COLO668 (cell line): ENCODE measurements around the gene COL18A1.

ENCODE experiments used
- DNase-seq: peaks from one replicate; lab custom pipeline; 2025; ENCODE audit not compliant: unreplicated experiment; lab: John Stamatoyannopoulos, UW

Gene COL18A1

DNA sequence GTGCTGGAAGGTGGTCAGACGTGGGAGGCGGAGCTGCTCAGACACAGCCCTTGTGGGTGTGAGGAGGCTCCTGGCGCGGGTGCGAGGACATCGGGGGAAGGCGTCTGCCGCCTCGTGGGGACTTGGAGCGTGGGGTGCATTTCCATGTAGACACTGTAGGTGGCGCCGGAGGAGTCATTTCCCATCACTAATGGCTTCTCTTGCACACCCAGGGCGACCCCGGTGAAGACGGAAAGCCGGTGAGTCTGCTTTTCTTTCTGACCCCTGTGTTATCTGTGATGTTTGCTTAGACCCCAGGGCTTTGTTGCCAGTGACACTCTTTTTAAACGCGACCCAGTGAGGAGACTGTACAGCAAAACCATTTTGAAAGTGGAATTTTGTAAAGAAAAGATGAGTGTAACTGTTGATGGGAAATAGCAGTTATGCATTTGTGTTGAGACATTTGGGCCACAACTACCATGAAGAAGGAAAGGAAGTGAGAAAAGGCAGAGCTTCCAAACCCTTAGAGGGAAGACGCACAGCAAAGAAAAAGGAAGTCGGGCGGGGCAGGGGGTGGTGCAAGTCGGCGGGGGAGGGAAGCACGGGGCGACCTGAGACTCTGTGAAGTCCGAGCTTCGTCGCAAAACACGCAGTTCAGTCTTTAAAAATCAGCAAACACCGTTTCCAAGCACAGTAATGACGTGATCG, 73.3 kb downstream of the COL18A1 start:
- peak; percentile 57 for DNase-seq

DNA sequence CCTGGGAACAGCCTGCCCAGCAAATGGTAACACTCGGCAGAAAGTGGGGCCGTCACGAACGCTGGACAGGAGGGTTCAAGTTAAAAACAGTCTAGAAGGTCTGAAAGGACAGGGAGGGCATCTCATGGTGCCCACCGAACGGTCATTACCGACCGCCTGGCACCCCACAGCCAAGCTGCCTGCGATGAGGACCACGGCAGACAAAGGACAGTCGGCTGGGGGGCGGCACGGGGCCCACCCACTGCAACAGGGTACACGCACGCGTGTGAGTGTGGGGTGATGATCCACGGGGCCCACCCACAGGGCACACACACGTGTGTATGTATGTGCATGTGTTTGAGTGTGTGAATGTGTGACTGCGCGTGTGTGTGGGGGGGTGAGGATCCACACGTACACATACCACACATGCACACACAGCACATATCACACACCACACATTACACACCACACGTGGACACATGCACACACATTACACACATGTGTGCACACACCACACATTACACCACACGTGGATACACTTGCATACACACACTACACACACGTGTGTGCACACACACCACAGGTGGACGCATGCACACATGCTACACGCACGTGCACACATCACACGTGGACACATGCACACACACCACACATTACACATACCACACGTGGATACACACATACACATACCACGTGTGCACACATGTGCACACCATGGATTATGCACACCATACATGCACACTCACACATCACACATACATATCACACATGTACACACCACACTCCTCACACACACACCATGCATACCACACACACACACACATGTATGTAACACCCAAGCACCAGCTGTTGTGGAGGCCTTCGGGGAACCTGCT, 74.1 kb downstream of the COL18A1 start:
- no peak for DNase-seq

DNA sequence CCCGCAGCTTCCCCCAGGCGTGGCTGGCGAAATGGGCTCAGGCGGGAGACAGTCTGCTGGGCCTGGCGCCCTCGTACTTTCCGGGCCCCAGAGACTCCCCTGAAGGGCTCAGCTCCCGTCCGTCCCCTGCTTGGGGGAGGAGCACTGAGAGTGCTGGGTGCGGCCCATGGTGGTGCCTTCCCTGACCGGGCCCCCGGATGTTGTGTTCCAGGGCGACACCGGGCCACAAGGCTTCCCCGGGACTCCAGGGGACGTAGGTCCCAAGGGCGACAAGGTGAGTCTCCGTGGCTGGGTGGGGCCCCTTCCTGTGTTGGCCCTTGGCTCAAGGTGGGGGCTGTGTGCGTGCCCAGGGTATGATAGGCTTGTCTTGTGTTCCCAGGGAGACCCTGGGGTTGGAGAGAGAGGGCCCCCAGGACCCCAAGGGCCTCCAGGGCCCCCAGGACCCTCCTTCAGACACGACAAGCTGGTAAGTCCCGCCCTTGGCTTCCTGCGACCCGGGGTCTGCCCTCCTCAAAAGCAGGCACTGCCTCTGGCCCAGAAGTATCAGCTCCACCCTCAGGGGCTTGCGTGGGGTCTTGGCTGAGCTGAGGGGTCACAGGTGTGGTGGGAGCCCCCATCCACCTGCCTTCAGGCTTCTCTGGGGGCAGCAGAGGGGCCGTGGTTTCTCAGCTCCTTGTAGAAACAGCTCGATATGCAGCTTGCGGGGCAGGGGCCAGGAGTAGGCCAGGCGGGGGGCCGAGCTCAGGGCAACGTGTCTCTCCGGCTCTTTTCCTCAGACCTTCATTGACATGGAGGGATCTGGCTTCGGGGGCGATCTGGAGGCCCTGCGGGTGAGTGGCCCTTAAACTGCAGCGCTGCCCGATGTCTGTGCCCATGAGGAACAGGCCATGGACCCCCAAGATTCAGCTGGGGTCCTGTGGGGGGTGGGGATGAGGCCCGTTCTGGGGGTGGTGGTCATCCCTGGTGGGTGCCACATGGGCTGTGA, 75.0 kb downstream of the COL18A1 start:
- no peak for DNase-seq

DNA sequence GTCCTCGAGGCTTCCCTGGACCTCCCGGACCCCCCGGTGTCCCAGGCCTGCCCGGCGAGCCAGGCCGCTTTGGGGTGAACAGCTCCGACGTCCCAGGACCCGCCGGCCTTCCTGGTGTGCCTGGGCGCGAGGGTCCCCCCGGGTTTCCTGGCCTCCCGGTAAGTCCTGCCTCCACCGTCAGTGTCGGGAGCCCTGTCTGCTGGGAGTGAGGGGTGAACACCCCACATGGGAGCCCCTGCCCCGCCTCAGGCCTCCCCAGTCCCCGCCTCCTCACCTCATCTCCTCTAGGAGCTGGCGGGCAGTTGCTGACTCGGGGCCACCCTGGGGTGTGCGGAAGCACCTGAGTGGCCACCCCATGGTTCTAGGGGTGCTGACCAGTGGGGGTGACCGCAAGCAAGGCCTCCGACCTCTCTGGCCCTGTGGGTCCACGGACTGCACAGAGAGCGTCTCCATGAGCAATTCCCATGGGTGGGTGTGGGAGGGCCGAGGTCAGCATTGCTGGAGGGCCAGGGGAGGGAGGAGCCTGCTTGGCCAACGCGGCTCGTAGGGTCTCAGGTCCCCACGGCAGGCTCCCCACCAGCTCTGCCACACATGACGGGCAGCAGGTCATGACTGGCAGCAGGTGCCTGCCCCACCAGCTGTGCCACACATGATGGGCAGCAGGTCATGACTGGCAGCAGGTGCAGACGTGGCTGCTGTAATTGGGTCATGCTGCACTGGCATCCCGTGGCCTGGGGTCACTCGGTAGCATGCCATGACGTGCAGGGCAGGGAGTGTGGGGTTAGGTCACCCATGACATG, 75.9 kb downstream of the COL18A1 start:
- no peak for DNase-seq

DNA sequence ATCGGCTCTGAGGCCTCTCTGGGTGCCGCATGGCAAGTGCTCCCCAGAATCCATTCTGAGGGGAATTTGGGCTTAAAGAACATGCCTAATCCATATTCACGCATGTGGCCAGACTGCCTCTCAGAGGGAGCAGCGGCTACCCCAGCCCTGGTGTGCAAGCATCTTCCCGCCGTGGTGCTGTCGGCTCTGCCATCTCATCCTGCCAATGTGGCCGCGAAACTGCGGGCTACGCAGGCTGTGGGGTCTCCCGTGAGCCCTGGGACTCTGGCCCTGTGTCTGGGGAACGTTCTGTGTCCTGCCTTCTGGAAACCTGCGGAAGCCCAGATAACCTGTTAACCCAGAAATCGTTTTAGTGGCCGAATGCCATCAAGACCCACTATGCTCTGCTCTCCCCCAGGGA, 76.6 kb downstream of the COL18A1 start:
- no peak for DNase-seq

DNA sequence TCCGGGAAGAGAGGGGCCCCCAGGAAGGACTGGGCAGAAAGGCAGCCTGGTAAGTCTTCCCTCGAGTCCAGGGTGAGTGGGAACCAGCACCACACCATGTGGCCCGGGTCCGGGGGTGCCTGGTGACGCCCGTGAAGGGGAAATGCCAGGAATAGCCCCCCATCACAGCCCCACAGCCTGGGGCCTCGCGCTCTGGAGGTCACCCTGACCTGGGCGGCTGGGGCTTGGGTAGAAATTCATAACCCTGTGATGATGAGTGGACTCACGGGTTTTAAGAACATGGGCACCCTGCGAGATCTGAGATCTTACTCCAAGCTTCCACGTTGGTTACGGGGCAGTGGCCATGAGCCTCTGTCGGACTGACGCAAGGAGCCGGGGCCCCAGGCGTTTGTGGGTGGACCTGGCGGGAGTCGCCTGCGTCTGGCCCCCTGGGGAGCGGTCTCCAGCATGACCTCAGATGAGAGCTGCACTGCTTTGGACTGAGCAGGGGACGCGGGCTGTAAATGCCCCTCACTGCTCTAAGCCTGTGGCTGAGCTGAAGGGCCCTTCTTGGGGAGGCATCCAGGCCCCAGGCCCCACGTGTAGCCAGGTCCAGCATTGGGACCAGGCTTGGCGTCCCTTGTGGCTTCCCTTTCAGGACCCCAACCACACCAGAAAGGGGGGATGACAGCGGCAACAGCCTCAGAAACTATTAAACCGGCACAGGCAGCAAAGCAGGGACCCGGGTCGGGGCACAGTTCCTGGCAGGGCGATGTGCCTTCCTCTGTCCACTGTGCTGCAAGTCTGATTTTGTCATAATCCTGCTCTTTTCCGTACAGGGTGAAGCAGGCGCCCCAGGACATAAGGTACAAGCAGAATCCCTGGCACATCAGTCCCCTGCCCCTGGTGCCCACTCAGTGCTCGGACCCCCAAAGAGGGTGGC, 77.3 kb downstream of the COL18A1 start:
- no peak for DNase-seq

DNA sequence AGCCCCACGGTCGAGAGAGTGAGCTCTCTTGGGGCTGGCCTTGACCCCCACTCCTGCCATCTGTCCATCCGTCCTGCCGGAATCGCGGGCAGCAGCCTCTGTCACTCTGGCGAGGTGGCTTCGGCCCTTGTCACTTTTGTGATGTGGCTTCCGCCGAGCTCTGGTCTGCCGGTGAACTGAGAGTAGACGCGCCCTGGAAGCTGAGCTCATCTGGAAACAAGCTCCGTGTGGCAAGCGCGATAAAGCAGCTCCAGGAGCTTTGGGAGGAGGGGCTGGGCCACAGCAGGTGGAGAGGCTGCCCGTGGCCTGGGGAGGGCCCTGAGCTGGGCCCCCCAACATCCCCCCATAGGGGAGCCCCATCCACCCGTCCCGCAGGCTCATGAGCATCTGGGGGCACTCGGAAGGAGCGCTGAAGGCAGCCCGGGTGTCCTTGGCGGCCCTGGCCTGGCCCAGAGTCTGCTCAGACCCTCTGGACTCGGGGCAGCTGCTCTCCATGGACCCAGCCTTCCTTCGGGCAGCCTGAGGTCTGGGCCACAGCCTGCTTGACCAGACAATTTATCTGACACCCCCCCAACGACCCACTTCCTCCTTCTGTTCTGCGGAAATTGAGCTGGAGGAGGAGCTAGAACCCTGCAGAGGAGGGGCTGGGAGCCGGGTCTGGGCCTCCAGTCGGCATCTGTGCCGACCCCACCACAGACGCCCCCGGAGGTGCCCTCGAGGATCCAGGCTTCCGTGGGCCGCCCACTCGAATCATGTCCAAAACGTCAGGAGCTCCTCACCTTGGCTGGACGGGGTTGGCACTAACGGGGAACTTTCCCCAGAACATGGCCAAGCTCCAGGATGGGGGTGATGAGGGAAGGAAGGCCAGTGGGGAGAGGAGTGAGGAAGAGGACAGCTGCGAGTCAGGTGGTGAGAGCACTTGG, 78.2 kb downstream of the COL18A1 start:
- DNase-seq: no peak

DNA sequence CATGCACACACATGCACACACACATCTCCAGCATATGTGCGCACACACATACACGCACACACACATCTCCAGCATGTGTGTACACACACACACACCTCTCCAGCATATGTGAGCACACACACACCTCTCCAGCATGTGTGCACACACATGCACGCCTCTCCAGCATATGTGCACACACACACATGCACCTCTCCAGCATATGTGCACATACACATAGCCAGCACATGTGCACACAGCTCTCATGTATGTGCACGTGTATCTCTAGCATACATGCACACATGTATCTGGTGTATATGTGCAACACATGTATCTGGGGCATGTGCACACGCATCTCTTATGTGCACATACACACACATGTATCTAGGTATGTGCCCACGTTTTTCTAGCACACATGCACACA, 79.4 kb downstream of the COL18A1 start:
- no peak for DNase-seq

DNA sequence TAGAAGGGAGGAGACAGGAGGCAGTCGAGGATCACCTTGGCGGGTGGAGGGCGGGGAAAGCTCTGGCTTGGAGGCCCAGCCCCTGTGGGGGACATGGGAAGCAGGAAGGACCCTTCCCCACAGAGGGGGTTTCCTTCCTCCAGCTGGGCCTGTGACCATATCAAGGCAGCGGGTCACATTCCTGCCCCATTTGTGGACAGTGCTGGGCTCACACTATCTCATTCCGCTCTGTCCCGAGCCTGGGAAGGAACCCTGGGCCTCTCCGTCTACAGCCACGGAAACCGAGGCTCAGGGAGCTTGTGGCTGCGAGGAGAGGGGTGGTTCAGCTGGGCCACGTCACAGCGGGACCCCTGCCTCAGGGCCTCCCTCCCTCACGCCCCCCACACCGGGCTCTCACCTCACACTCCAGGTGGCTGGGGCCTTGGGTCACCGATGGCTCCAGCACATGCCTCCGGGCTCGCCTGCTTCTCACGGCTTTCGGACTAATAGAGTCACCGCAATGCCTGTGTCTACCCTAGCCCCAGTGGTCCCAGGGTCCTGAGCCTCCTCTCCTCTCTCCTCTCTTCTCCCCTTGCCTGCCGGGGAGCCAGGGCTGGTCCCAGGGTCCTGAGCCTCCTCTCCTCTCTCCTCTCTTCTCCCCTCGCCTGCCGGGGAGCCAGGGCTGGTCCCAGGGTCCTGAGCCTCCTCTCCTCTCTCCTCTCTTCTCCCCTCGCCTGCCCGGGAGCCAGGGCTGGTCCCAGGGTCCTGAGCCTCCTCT, 80.9 kb downstream of the COL18A1 start:
- no peak for DNase-seq

DNA sequence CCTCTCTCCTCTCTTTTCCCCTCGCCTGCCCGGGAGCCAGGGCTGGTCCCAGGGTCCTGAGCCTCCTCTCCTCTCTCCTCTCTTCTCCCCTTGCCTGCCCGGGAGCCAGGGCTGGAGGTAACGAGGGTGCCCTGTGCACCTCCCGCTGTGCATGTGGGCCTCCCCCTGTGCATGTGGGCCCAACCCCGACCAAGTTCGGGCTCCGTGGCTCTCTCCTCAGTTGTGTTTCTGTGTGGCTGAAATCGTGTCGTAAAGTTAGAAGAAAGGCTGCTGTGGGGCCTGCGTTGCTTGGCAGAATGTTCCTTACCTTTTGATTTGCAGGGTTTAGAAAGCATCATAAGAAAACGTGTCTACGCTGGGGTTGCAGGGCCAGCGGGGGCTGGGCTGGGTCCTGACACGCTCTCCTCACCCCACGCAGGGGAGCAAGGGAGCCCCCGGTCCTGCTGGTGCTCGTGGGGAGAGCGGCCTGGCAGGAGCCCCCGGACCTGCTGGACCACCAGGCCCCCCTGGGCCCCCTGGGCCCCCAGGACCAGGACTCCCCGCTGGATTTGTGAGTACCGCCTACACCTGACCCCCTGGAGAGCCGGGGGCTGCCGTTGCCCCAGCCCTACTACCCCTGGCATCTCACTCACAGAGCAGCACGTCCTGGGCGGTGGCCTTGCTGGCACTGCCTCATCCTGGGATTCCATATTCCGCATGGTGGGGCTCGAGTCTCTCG, 81.6 kb downstream of the COL18A1 start:
- no peak for DNase-seq

DNA sequence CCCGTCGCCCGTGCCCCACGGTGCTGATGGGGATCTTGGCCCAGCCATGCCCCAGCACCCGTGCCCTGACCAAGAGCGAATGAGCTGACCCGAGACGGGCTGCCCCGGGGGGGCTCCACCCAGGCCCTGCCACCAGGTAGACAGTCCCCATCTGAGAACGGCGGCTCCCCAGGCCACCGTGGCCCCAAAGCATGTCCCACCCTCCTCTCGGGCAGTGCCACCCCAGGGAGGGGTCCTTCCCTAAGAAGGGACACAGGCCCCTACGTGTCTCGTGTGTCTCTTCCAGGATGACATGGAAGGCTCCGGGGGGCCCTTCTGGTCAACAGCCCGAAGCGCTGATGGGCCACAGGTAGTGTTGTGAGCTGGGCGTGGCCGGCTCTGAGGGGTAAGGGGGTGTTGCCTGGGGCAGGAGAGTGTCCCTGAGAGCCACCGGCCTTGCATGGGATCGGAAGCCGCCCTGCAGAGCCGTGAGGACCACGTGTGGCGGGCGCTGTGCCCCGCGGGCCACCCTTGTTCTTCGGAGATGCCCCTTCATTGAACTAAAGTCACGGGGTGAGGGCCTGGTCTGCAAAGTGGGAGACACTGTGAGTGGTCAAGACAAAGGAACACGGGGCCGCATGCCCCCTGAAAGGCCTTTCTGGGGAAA, 82.3 kb downstream of the COL18A1 start:
- DNase-seq: no peak

DNA sequence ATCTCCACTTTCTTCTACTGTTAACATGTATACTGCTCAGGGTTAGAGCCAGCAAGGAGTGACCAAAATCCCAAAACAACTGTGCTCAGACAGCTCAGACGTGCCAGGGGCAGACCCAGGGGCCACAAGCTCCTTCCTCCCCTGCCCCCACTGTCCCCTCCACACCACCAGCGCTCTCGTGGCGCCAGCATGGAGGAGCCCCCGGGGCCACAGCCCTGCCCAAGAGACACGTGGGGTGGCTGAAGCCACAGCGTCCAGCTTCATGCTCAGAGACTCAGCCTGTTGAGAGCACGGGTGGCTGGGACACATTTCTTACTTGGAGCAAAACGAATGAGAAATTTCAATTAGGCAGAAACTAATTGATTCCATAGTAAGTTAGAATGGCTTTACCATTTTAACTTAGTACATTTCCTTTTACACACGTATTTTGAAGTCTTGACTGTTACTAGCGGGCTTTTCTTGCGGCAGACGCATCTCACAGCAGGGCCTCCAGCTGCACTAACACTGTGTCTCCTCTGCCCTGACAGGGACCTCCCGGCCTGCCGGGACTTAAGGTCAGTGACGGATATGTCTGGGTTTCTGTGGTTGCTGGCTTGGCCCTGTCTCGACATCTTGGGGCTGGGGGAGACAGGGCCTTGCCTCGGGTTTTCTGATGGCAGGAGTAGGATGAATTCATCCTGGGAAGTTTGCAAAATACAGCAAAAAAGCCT, 83.1 kb downstream of the COL18A1 start:
- DNase-seq: no peak

DNA sequence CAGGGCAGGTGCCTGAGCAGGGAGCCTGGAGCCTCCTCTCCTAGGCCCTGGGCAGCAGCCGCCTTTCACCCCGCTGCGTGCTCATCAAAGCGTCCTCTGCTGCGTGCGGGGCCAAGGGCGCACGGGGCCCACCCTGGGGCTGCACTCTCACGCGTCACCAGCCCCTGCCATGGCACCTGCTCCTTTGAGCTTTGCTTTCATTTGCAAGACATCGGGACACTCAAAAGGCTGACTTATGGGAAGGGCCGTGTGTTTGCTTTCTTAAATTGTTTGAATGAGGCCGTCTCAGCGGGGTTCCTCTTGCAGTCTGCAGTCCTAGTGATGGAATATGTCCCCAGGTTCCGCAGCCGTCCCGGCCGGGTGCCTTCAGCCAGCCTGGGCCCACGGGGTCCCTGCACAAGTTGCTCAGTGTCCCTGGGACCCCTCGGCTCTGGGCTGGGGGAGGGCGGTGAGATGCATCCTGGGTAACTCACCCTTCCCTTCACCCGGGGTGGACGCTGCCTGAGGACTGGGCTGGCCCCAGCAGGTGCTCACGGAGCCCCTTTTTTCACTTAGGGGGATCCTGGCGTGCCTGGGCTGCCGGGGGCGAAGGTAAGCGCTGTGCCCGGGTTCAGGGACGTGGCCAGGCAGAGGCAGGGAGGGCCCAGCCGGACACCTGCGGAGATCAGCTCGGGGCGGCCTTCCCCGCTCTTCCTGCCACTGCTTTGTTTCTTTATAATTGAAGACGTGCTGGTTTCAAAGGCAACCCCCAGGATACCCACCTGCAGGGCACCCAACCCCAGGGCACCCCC, 84.2 kb downstream of the COL18A1 start:
- no peak for DNase-seq

DNA sequence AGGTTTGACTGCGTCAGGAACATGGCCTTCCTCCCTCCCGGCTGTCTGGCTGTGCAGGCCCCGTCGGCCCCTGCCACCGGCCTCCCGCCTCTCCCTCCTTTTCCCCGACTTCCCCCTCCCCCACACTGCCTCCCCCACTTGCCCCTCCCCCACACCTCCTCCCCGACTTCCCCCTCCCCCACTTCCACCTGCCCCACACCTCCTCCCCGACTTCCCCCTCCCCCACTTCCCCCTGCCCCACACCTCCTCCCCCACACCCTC, 84.7 kb downstream of the COL18A1 start:
- DNase-seq: no peak

DNA sequence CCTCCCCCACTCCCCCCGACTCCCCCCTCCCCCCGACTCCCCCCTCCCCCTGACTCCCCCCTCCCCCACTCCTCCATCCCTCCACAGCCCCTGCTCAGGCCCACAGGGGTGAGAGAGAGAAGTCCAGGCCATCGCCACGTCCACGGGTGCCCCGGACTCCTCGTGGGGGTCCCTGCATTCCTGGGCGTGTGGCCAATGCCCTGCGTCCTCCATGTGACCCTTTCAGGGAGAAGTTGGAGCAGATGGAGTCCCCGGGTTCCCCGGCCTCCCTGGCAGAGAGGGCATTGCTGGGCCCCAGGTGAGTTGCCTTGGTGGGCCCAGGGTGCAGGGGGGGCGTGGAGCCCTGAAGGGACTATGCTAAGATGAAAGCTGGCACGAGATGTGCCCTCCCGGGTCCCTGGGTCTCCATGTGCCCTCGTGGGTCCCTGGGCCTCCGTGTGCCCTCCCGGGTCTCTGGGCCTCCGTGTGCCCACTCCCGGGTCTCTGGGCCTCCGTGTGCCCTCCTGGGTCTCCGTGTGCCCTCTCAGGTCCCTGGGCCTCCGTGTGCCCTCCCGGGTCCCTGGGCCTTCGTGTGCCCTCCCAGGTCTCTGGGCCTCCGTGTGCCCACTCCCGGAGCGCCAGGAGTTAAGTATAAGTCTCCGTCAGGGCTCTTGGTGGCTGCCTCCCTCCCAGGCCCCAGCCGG, 85.2 kb downstream of the COL18A1 start:
- no peak for DNase-seq
